K562 (cell line): Measurements from ENCODE around the gene FOXJ1. TPM values are rescaled to one million over a fixed set of nuclear protein-coding genes. Genes with fewer than 3 reads are reported as not detected.

ENCODE experiments used
- ATAC-seq: fragments of 200-7000 bp; cut with Tn5 transposase; 3 replicates; pipeline ENCODE4 v1.9.1; 2020; ENCODE audit warnings: moderate library complexity
- BruUV-seq: library from RNA; stranded (reverse); fragments of 400-500 nt; replicated peaks from 2 replicates; lab custom pipeline; 2021; lab: Mats Ljungman, UMichigan
- CTCF ChIA-PET: fragments of 300-600 bp; formaldehyde crosslinking; extraction: SDS; loops from one replicate; lab custom pipeline; 2021; ENCODE audit warnings: low intra/inter-chr PET ratio; lab: Yijun Ruan, JAX
- POLR2A ChIA-PET: fragments of 300-600, 350-650 bp; sonication (Branson Sonifier 250); formaldehyde crosslinking; extraction: SDS; loops from one replicate; lab custom pipeline; 2021; ENCODE audit warnings: antibody characterized with exemption, inconsistent platforms; lab: Yijun Ruan, JAX
- DNase-seq, 4 experiments: peaks; one replicate each; pipeline versions ENCODE4 v3.0.0 to v3.0.0-alpha.2; 2011 to 2018; ENCODE audit warnings: low spot score in 3 of 4, mixed read lengths in 3 of 4; ENCODE audit errors: extremely low read depth in 1 of 4
- FAIRE-seq: peaks from 2 replicates; lab custom pipeline; 2011; peaks lifted over from hg19 to GRCh38; lab: Jason Lieb, UNC
- H2AFZ ChIP-seq: 2 replicates; pipeline ENCODE4 v1.6.0; 2011; ENCODE audit warnings: low read depth, low read length, control low read depth, inconsistent platforms
- H3K27ac ChIP-seq: fragments of 200-600 bp; 3 replicates; pipeline ENCODE4 v1.8.0; 2011; ENCODE audit warnings: low read depth, mild to moderate bottlenecking, control low read depth, inconsistent platforms, low read length, moderate library complexity, mixed read lengths; ENCODE audit errors: extremely low read depth
- H3K27me3 ChIP-seq, 2 experiments: fragments of 300-600 bp in 1 of 2; 2 replicates in 1 of 2; 3 replicates in 1 of 2; pipeline versions ENCODE4 v1.6.0 to v1.8.0; 2011; ENCODE audit warnings: inconsistent platforms in 2 of 2, low read length in 2 of 2, mild to moderate bottlenecking in 1 of 2, mixed read lengths in 1 of 2, moderate library complexity in 1 of 2; ENCODE audit not compliant: control insufficient read depth in 2 of 2, insufficient read depth in 2 of 2
- H3K36me3 ChIP-seq: fragments of 300-600 bp; 3 replicates; pipeline ENCODE4 v1.8.0; 2011; ENCODE audit warnings: mild to moderate bottlenecking, low read length, inconsistent platforms; ENCODE audit not compliant: control insufficient read depth, insufficient read depth
- H3K4me1 ChIP-seq, 2 experiments: fragments of 200-600 bp in 1 of 2; replicated peaks in 1 of 2; 2 replicates in 1 of 2; 3 replicates in 1 of 2; pipeline versions ENCODE4 v1.5.1 to v1.8.0; 2011; ENCODE audit warnings: inconsistent platforms in 2 of 2, low read length in 2 of 2, mild to moderate bottlenecking in 1 of 2, mixed read lengths in 1 of 2, moderate library complexity in 1 of 2; ENCODE audit not compliant: control insufficient read depth in 2 of 2, insufficient read depth in 2 of 2
- H3K4me2 ChIP-seq: 2 replicates; pipeline ENCODE4 v1.6.1; 2011; ENCODE audit warnings: low read length, control low read depth, inconsistent platforms, mixed read lengths; ENCODE audit not compliant: insufficient read depth
- H3K4me3 ChIP-seq: fragments of 200-600 bp; sonication (generic), shearing (Covaris generic); 2 replicates; pipeline ENCODE4 v1.5.1; 2016; ENCODE audit warnings: control low read depth, inconsistent platforms
- H3K79me2 ChIP-seq: fragments of 200-600 bp; 3 replicates; pipeline ENCODE4 v1.8.0; 2011; ENCODE audit warnings: low read length, inconsistent platforms; ENCODE audit not compliant: control insufficient read depth, insufficient read depth
- H3K9ac ChIP-seq, 2 experiments: 2 replicates each; pipeline versions ENCODE4 v1.6.0 to v1.6.1; 2011; ENCODE audit warnings: low read depth in 2 of 2, low read length in 2 of 2, control low read depth in 1 of 2, inconsistent platforms in 1 of 2, mild to moderate bottlenecking in 1 of 2, mixed read lengths in 1 of 2; ENCODE audit not compliant: insufficient read depth in 1 of 2
- H3K9me1 ChIP-seq: one replicate; pipeline ENCODE4 v1.6.0; 2011; ENCODE audit warnings: inconsistent platforms, mild to moderate bottlenecking, low read length, moderate library complexity; ENCODE audit not compliant: control insufficient read depth, insufficient read depth
- H3K9me3 ChIP-seq: replicated peaks from 2 replicates; pipeline ENCODE4 v1.5.1; 2011; ENCODE audit warnings: low read depth, low read length, inconsistent platforms; ENCODE audit not compliant: control insufficient read depth, insufficient read depth
- H4K20me1 ChIP-seq: replicated peaks from 2 replicates; pipeline ENCODE4 v1.6.1; 2011; ENCODE audit warnings: low read length, inconsistent platforms, mixed read lengths; ENCODE audit not compliant: control insufficient read depth, insufficient read depth
- IRF9 ChIP-seq: fragments of 450-650 bp; IDR thresholded peaks from 2 replicates; pipeline ENCODE4 v1.6.1; 2016; ENCODE audit warnings: missing biosample characterization, missing genetic modification characterization
- MCM5 ChIP-seq: fragments of 450-650 bp; IDR thresholded peaks from 2 replicates; pipeline ENCODE4 v1.6.1; 2016; ENCODE audit warnings: low read depth
- ZFX ChIP-seq: sonication (generic); formaldehyde crosslinking; IDR thresholded peaks from 2 replicates; pipeline ENCODE4 v1.8.0; 2022; ENCODE audit warnings: mild to moderate bottlenecking, missing genetic modification reagents, moderate library complexity
- WGBS: fragments of 100-300 bp; shearing (Covaris generic); methylation state at CpG from one replicate; pipeline ENCODE4 v1.1.6; 2016; ENCODE audit warnings: low coverage, mixed read lengths; ENCODE audit not compliant: insufficient coverage; ENCODE audit errors: missing lambda C conversion rate; 5-methylcytosine and 5-hydroxymethylcytosine counted together
- in situ Hi-C: fragments of 300-500 bp; cut with MboI; formaldehyde crosslinking; loops from 4 replicates; pipeline ENCODE4 v1.15.0; 2018; ENCODE audit warnings: inconsistent platforms, mixed read lengths
- intact Hi-C: fragments of 100-400 bp; cut with micrococcal nuclease; formaldehyde crosslinking; loops from 2 replicates; pipeline ENCODE4 v1.14.2; 2022
- polyA plus RNA-seq, 8 experiments: library from polyadenylated mRNA; depleted of rRNA in 4 of 8; stranded (reverse) in 5 of 8; unstranded in 3 of 8; fragments of >200 nt; fragmentation: Nextera tagmentation in 2 of 8; fragmentation: Illumina TruSeq in 1 of 8; extraction: Ambion mirVana in 2 of 8; extraction: Trizol in 1 of 8; gene quantifications; 2 replicates each; pipeline versions ENCODE4 v1.2.1 to v1.2.3, GENCODE V29; 2011 to 2014; ENCODE audit warnings: inconsistent platforms in 1 of 8, missing spikeins in 1 of 8
- total RNA-seq, 7 experiments: library from RNA; depleted of rRNA in 6 of 7; stranded (reverse); fragments of >200 nt in 6 of 7; fragmentation: Illumina TruSeq in 2 of 7; extraction: Trizol in 2 of 7; gene quantifications; 2 replicates each; pipeline versions ENCODE4 v1.2.1 to v1.2.3, GENCODE V29; 2011 to 2021; ENCODE audit warnings: low replicate concordance in 1 of 7

Gene FOXJ1
- total and polyA plus RNA-seq, 9 of the 15 experiments (the other 6 are each of a cell fraction or from before 2014, with no cell fraction given): 0.07 TPM; not detected in 8

DNA sequence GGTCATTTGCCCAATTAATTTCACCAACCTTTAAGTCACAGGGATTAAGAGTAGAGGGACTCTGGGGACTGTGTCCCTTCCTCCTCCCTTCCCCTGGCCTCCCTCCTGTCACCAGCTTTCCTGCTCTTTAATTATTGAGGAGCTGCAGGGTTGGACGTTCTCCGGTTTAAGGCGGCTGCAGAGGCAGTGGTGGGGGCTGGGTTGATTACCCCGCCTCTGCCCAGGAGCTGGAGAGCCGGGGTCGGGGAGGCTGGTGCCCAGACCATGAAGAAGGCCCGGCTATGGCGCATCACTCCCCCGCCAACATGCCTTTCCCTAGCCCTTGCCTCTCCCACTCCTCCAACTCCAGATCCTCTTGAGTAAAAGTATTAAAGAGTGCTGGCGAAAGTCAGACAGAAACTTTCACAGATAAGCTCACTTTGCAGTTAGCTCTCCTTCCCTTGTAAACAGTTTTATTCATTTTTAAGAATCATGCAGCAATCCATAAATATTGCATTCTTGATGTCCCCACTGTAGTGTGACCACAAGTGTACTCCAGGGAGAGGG, 1.1 kb upstream of the FOXJ1 start:
- Histone ChIP-seq H3K27ac (no peak overlapping the region), H3K4me1 (peaks cover 5 to 42% of the 10 kb centered on the region in 2 experiments; a peak in 3 of 5 replicates), H3K9me1 (no peaks in the 10 kb centered on the region), H3K9me3 (no peaks in the 10 kb centered on the region), H3K79me2 (no peaks in the 10 kb centered on the region), H3K9ac (no peak overlapping the region; a peak in 1 of 4 replicates), H3K36me3 (peaks cover 17% of the 10 kb centered on the region; the same call in 1 of the 3 replicates), H3K4me3 (no peak overlapping the region), H2AFZ (no peak overlapping the region), H3K27me3 (peaks cover 28 to 40% of the 10 kb centered on the region in 2 experiments; a peak in 4 of 5 replicates), H3K4me2 (no peak overlapping the region), H4K20me1 (peaks cover 14% of the 10 kb centered on the region)
- DNase-seq (no peak), FAIRE-seq (no peak), ATAC-seq (no peak)
- TF ChIP-seq MCM5 (no peak), ZFX (CRISPR knock-in tag) (0 out of 2 replicates have a peak, but pooled peaks have one; percentile 7), IRF9 (no peak)
- POLR2A ChIA-PET: interaction anchor here (0.6 to 4.3 kb wide), 5 partner anchors 8 to 129 kb away, joined by 3 to 28 read pairs (median 5); no protein-coding TSS in a partner anchor
- in situ Hi-C loops: no loop called here
- WGBS: 48% methylated on average over 10 of the region's 10 CpGs
- CTCF ChIA-PET: no interaction called here
- intact Hi-C loops: no loop called here
- BruUV-seq: no TSS peak
